H1 (cell line): Measurements from ENCODE around the gene MAPRE2. TPM values are rescaled to one million over a fixed set of nuclear protein-coding genes. Genes with fewer than 3 reads are reported as not detected.

Source experiments
- CTCF ChIA-PET: fragments of 300-600 bp; sonication (Branson Sonifier 250); formaldehyde crosslinking; loops from one replicate; lab custom pipeline; 2021; ENCODE audit not compliant: partially characterized antibody; lab: Charles Lee
- POLR2A ChIA-PET: fragments of 300-600 bp; sonication (Branson Sonifier 250); formaldehyde crosslinking; loops from one replicate; lab custom pipeline; 2021; ENCODE audit warnings: inconsistent platforms; ENCODE audit not compliant: partially characterized antibody; lab: Charles Lee
- DNase-seq, 2 experiments: peaks; one replicate each; pipeline versions ENCODE4 v3.0.0 to v3.0.0-alpha.2; 2010 to 2022; ENCODE audit warnings: low spot score in 2 of 2, low read depth in 1 of 2, mixed read lengths in 1 of 2
- FAIRE-seq: peaks from 2 replicates; lab custom pipeline; 2011; peaks lifted over from hg19 to GRCh38; lab: Jason Lieb, UNC
- H2AFZ ChIP-seq: 2 replicates; pipeline ENCODE4 v1.8.1; 2012; ENCODE audit warnings: low read length, inconsistent platforms
- H2AK5ac ChIP-seq: 2 replicates; pipeline ENCODE4 v1.6.1; 2013; ENCODE audit warnings: low read depth, low read length
- H2BK120ac ChIP-seq: replicated peaks from 2 replicates; pipeline ENCODE3; 2013; ENCODE audit warnings: low read depth, low read length, inconsistent platforms
- H2BK12ac ChIP-seq: 2 replicates; pipeline ENCODE4 v1.6.1; 2013; ENCODE audit warnings: low read depth, low read length
- H2BK15ac ChIP-seq: 2 replicates; pipeline ENCODE4 v1.6.1; 2013; ENCODE audit warnings: low read length
- H2BK20ac ChIP-seq: 2 replicates; pipeline ENCODE4 v1.6.1; 2013; ENCODE audit warnings: low read length
- H2BK5ac ChIP-seq: 2 replicates; pipeline ENCODE4 v1.6.1; 2013; ENCODE audit warnings: low read depth, low read length
- H3K14ac ChIP-seq: 2 replicates; pipeline ENCODE4 v1.6.1; 2013; ENCODE audit warnings: inconsistent platforms; ENCODE audit not compliant: insufficient read length
- H3K18ac ChIP-seq: 2 replicates; pipeline ENCODE4 v1.6.1; 2013; ENCODE audit warnings: low read length; ENCODE audit errors: extremely low read depth
- H3K23ac ChIP-seq: 2 replicates; pipeline ENCODE4 v1.6.1; 2013; ENCODE audit warnings: inconsistent platforms; ENCODE audit not compliant: insufficient read length
- H3K23me2 ChIP-seq: 2 replicates; pipeline ENCODE4 v1.6.1; 2013; ENCODE audit warnings: low read depth, low read length
- H3K27ac ChIP-seq: 2 replicates; pipeline ENCODE4 v1.6.1; 2011; ENCODE audit warnings: low read depth, low read length, inconsistent platforms
- H3K27me3 ChIP-seq, 4 experiments: replicated peaks in 1 of 4; 1 replicate in 1 of 4; 2 replicates in 3 of 4; pipeline versions ENCODE4 v1.6.1 to v1.8.1; 2011 to 2013; ENCODE audit warnings: low read length in 3 of 4, mild to moderate bottlenecking in 3 of 4, inconsistent platforms in 2 of 4, mixed read lengths in 2 of 4, moderate library complexity in 1 of 4; ENCODE audit not compliant: control insufficient read depth in 3 of 4, insufficient read depth in 3 of 4; ENCODE audit errors: extremely low read depth in 1 of 4
- H3K36me3 ChIP-seq, 4 experiments: 2 replicates each; pipeline versions ENCODE4 v1.6.1 to v1.8.1; 2011 to 2013; ENCODE audit warnings: mild to moderate bottlenecking in 4 of 4, low read length in 3 of 4, moderate library complexity in 2 of 4, control low read depth in 1 of 4, inconsistent platforms in 1 of 4; ENCODE audit not compliant: insufficient read depth in 4 of 4, control insufficient read depth in 2 of 4
- H3K4ac ChIP-seq: replicated peaks from 2 replicates; pipeline ENCODE3; 2013; ENCODE audit warnings: low read length, low read depth, mixed read lengths, inconsistent platforms; ENCODE audit not compliant: insufficient read length
- H3K4me1 ChIP-seq, 4 experiments: replicated peaks in 1 of 4; 1 replicate in 1 of 4; 2 replicates in 3 of 4; pipeline versions ENCODE4 v1.6.1 to v1.8.1; 2011 to 2013; ENCODE audit warnings: low read length in 3 of 4, inconsistent platforms in 2 of 4, mixed read lengths in 1 of 4; ENCODE audit not compliant: insufficient read depth in 4 of 4, control insufficient read depth in 3 of 4
- H3K4me2 ChIP-seq, 2 experiments: 2 replicates each; pipeline versions ENCODE4 v1.6.1 to v1.8.1; 2011 to 2013; ENCODE audit warnings: low read depth in 2 of 2, low read length in 2 of 2, control low read depth in 1 of 2, inconsistent platforms in 1 of 2, mild to moderate bottlenecking in 1 of 2; ENCODE audit not compliant: insufficient read depth in 1 of 2
- H3K4me3 ChIP-seq, 4 experiments: fragments of 200-600, 300-600 bp in 1 of 4; sonication (generic), shearing (Covaris generic), sonication (Bioruptor Twin) in 1 of 4; 2 replicates each; pipeline versions ENCODE4 v1.5.1 to v1.8.1; 2011 to 2016; ENCODE audit warnings: low read length in 4 of 4, low read depth in 3 of 4, control low read depth in 2 of 4, inconsistent platforms in 2 of 4, mild to moderate bottlenecking in 2 of 4, mixed read lengths in 1 of 4, moderate library complexity in 1 of 4; ENCODE audit not compliant: insufficient read depth in 2 of 4; ENCODE audit errors: extremely low read depth in 1 of 4
- H3K56ac ChIP-seq: replicated peaks from 2 replicates; pipeline ENCODE3; 2013; ENCODE audit warnings: low read depth, mild to moderate bottlenecking, mixed read lengths, low read length, inconsistent platforms; ENCODE audit not compliant: insufficient read length
- H3K79me1 ChIP-seq: 2 replicates; pipeline ENCODE4 v1.6.1; 2013; ENCODE audit warnings: low read depth, low read length, control low read depth
- H3K79me2 ChIP-seq, 2 experiments: 2 replicates each; pipeline versions ENCODE4 v1.6.1 to v1.8.1; 2012 to 2013; ENCODE audit warnings: low read length in 2 of 2, mild to moderate bottlenecking in 2 of 2, inconsistent platforms in 1 of 2; ENCODE audit not compliant: insufficient read depth in 2 of 2, control insufficient read depth in 1 of 2
- H3K9ac ChIP-seq, 4 experiments: replicated peaks in 1 of 4; 1 replicate in 1 of 4; 2 replicates in 3 of 4; pipeline versions ENCODE4 v1.6.1 to v1.8.1; 2011 to 2013; ENCODE audit warnings: low read depth in 3 of 4, low read length in 3 of 4, control low read depth in 2 of 4, mild to moderate bottlenecking in 2 of 4, moderate library complexity in 2 of 4, inconsistent platforms in 1 of 4; ENCODE audit errors: extremely low read depth in 1 of 4
- H3K9me3 ChIP-seq, 2 experiments: 2 replicates each; pipeline versions ENCODE4 v1.6.1 to v1.8.1; 2012 to 2013; ENCODE audit warnings: mild to moderate bottlenecking in 2 of 2, moderate library complexity in 2 of 2, control low read depth in 1 of 2, inconsistent platforms in 1 of 2, low read depth in 1 of 2, low read length in 1 of 2, mixed read lengths in 1 of 2; ENCODE audit not compliant: insufficient read depth in 2 of 2
- H4K20me1 ChIP-seq, 2 experiments: replicated peaks in 1 of 2; 2 replicates each; pipeline versions ENCODE3 to v1.8.1; 2011 to 2013; ENCODE audit warnings: inconsistent platforms in 2 of 2, low read length in 2 of 2, mild to moderate bottlenecking in 1 of 2; ENCODE audit not compliant: insufficient read depth in 2 of 2, control insufficient read depth in 1 of 2
- H4K5ac ChIP-seq: 2 replicates; pipeline ENCODE4 v1.6.1; 2013; ENCODE audit warnings: low read length, low read depth, mixed read lengths, inconsistent platforms; ENCODE audit not compliant: insufficient read length
- H4K8ac ChIP-seq: 2 replicates; pipeline ENCODE4 v1.8.0; 2013; ENCODE audit warnings: mild to moderate bottlenecking, moderate library complexity, low read length, inconsistent platforms; ENCODE audit not compliant: insufficient read depth; ENCODE audit errors: extremely low read depth
- H4K91ac ChIP-seq: replicated peaks from 2 replicates; pipeline ENCODE3; 2013; ENCODE audit warnings: low read length, mixed read lengths, inconsistent platforms; ENCODE audit not compliant: insufficient read length
- CEBPB ChIP-seq: IDR thresholded peaks from 2 replicates; pipeline ENCODE4 v1.6.1; 2012; ENCODE audit warnings: low read depth, low read length
- HDAC6 ChIP-seq: IDR thresholded peaks from one replicate; pipeline ENCODE4 v1.7.1; 2012; ENCODE audit warnings: low read depth, mild to moderate bottlenecking, inconsistent platforms, low read length, moderate library complexity
- SIN3A ChIP-seq, 2 experiments: IDR thresholded peaks in 1 of 2; conservative IDR thresholded peaks in 1 of 2; 2 replicates each; pipeline ENCODE4 v1.6.1; 2011 to 2012; ENCODE audit warnings: low read length in 2 of 2, improper control_type of control experiment in 1 of 2, low read depth in 1 of 2, mild to moderate bottlenecking in 1 of 2
- SRF ChIP-seq: IDR thresholded peaks from 2 replicates; pipeline ENCODE4 v1.6.1; 2011; ENCODE audit warnings: mild to moderate bottlenecking, low read depth, low read length, moderate library complexity
- WGBS, 2 experiments: shearing (Covaris generic) in 1 of 2; methylation state at CpG; one replicate each; pipeline versions ENCODE4 v1.1.6 to v1.1.7; 2013 to 2015; ENCODE audit warnings: low lambda C conversion rate in 2 of 2, mixed read lengths in 2 of 2, inconsistent platforms in 1 of 2, low coverage in 1 of 2, missing lambda C conversion rate in 1 of 2; ENCODE audit not compliant: insufficient replicate concordance in 2 of 2, insufficient coverage in 1 of 2, insufficient read length in 1 of 2; ENCODE audit errors: extremely low coverage in 1 of 2, missing lambda C conversion rate in 1 of 2; 5-methylcytosine and 5-hydroxymethylcytosine counted together
- polyA plus RNA-seq, 7 experiments: library from polyadenylated mRNA; depleted of rRNA in 3 of 7; stranded (reverse) in 5 of 7; unstranded in 2 of 7; fragments of >200 nt in 5 of 7; fragments of 200-250 nt in 2 of 7; gene quantifications; 1 replicate in 5 of 7; 2 replicates in 1 of 7; 4 replicates in 1 of 7; pipeline versions ENCODE4 v1.2.1 to v1.2.3, GENCODE V29; 2011 to 2013; ENCODE audit warnings: missing spikeins in 2 of 7, mixed read lengths in 2 of 7
- total RNA-seq: library from RNA; stranded (reverse); fragmentation: NEBNext Ultra II Directional; extraction: Animal tissue kit (Norgen Biotek cat#: 25700); gene quantifications from 2 replicates; pipeline ENCODE4 v1.2.1, GENCODE V29; 2021

The MAPRE2 gene
- total and polyA plus RNA-seq, 2 of the 8 experiments (the other 6 are each of a cell fraction or from before 2014, with no cell fraction given): 32.6 to 33.1 TPM

DNA sequence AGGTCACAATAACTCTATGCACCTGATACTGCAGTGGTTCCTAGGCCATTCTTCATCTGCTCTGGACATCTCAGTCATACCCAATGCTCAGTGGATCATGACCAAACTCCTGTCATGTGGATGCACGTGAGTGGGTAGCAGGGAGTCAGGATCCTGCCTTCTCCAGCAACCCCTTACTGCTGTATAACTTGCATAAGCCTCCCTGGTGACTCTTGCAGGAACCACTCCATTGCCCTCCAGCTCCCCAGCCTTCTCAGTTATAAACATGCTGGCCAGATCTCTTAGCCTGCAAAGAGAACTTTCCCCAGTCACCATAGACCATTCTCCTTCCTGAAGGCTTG, 101.0 kb downstream of the MAPRE2 start:
- 71% methylated on average over 1 of the region's 1 CpG; no CpG with 5 or more reads in 1 of the 2 experiments for WGBS, 2 experiments

More for the DNA sequence above, 101.0 kb downstream of the MAPRE2 start:
- Histone ChIP-seq H2BK5ac (no peak overlapping the region), H2AK5ac (no peak overlapping the region), H4K91ac (no peak overlapping the region), H4K8ac (no peak overlapping the region), H2BK15ac (no peak overlapping the region), H3K27ac (no peak overlapping the region), H4K20me1 (no peaks in the 10 kb centered on the region), H2BK12ac (no peak overlapping the region), H3K18ac (no peak overlapping the region), H3K79me2 (no peaks in the 10 kb centered on the region), H3K9me3 (no peaks in the 10 kb centered on the region), H2BK120ac (no peak overlapping the region), H3K36me3 (no peaks in the 10 kb centered on the region; a peak in 1 of 8 replicates), H3K56ac (no peak overlapping the region), H3K79me1 (no peaks in the 10 kb centered on the region), H3K4ac (no peak overlapping the region), H3K4me3 (no peak overlapping the region), H3K9ac (no peak overlapping the region), H2AFZ (no peak overlapping the region), H3K23me2 (no peaks in the 10 kb centered on the region), H4K5ac (no peak overlapping the region), H3K23ac (no peak overlapping the region), H3K14ac (no peak overlapping the region), H3K4me2 (no peak overlapping the region), H3K4me1 (peaks cover 2 to 9% (median 4%) of the 10 kb centered on the region in 4 experiments; a peak in 4 of 7 replicates), H3K27me3 (no peaks in the 10 kb centered on the region), H2BK20ac (no peak overlapping the region)
- no peak for FAIRE-seq
- DNase-seq: no peak
- ChIA-PET POLR2A (no interaction called here), CTCF (interaction anchor here (0.7 to 6.8 kb wide), 12 partner anchors 10 to 135 kb away, joined by 3 to 71 read pairs (median 6); no protein-coding TSS in a partner anchor)
- no peak for TF ChIP-seq SIN3A (conservative IDR thresholded peaks at IDR 0.05 in 1 of 2, IDR thresholded peaks at IDR 0.05 in 1 of 2; ENCODE audit: low read depth in 1 of 2, low read length in 2 of 2)
- no peak for TF ChIP-seq SRF
- TF ChIP-seq HDAC6: no peak
- no peak for TF ChIP-seq CEBPB
